Caco-2 (cell line): ENCODE data around the gene CD46. TPM values are rescaled to one million over a fixed set of nuclear protein-coding genes. Genes with fewer than 3 reads are reported as not detected.

ENCODE experiments used
- BruUV-seq: library from RNA; stranded (reverse); fragments of 400-500 nt; replicated peaks from 2 replicates; lab custom pipeline; 2021; lab: Mats Ljungman, UMichigan
- CTCF ChIA-PET: fragments of 300-600 bp; sonication (Branson Sonifier 250); formaldehyde crosslinking; loops from one replicate; lab custom pipeline; 2022; ENCODE audit warnings: antibody characterized with exemption; lab: Charles Lee
- POLR2A ChIA-PET: fragments of 300-600 bp; sonication (Branson Sonifier 250); formaldehyde crosslinking; loops from one replicate; lab custom pipeline; 2022; ENCODE audit warnings: antibody characterized with exemption; lab: Charles Lee
- DNase-seq, 2 experiments: peaks; one replicate each; pipeline versions ENCODE4 v3.0.0 to v3.0.0-alpha.2; 2020 to 2022
- H3K27me3 ChIP-seq: replicated peaks from 2 replicates; pipeline ENCODE4 v1.6.0; 2011; ENCODE audit warnings: low read length; ENCODE audit not compliant: control insufficient read depth, insufficient read depth
- H3K36me3 ChIP-seq: 2 replicates; pipeline ENCODE4 v1.5.1; 2011; ENCODE audit warnings: low read length; ENCODE audit not compliant: control insufficient read depth, insufficient read depth
- H3K4me1 ChIP-seq: fragments of 250-450 bp; sonication (Bioruptor Pico); 2 replicates; pipeline ENCODE4 v1.5.1; 2020; ENCODE audit warnings: mild to moderate bottlenecking
- H3K4me3 ChIP-seq: 2 replicates; pipeline ENCODE4 v1.5.1; 2011; ENCODE audit warnings: low read depth, mild to moderate bottlenecking, control low read depth, low read length
- H3K9me3 ChIP-seq: fragments of 250-450 bp; sonication (Bioruptor Pico); 2 replicates; pipeline ENCODE4 v1.5.1; 2020; ENCODE audit warnings: mild to moderate bottlenecking, moderate library complexity
- H3K27ac Mint-ChIP-seq: one replicate; pipeline ENCODE4 v1.8.0; 2022; ENCODE audit warnings: mixed read lengths; ENCODE audit not compliant: unreplicated experiment
- H3K27me3 Mint-ChIP-seq: one replicate; pipeline ENCODE4 v1.8.0; 2022; ENCODE audit warnings: mixed read lengths; ENCODE audit not compliant: insufficient read depth, unreplicated experiment
- H3K36me3 Mint-ChIP-seq: one replicate; pipeline ENCODE4 v1.8.0; 2022; ENCODE audit warnings: mild to moderate bottlenecking, mixed read lengths; ENCODE audit not compliant: insufficient read depth, unreplicated experiment
- H3K4me1 Mint-ChIP-seq: one replicate; pipeline ENCODE4 v1.8.0; 2022; ENCODE audit warnings: low read depth, mixed read lengths; ENCODE audit not compliant: unreplicated experiment
- H3K4me3 Mint-ChIP-seq: one replicate; pipeline ENCODE4 v1.8.0; 2022; ENCODE audit warnings: mild to moderate bottlenecking, moderate library complexity, mixed read lengths; ENCODE audit not compliant: unreplicated experiment
- H3K9me3 Mint-ChIP-seq: one replicate; pipeline ENCODE4 v1.8.0; 2022; ENCODE audit warnings: mixed read lengths; ENCODE audit not compliant: unreplicated experiment
- intact Hi-C: fragments of 100-400 bp; cut with micrococcal nuclease; formaldehyde crosslinking; loops from one replicate; pipeline ENCODE4 v1.10.0; 2022; ENCODE audit not compliant: unreplicated experiment
- total RNA-seq: library from RNA; stranded (reverse); gene quantifications from 2 replicates; pipeline ENCODE4 v1.2.3, GENCODE V29; 2022
- TF ChIP-seq, protein P1 (sequence below), 2 experiments: fragments of 200-600 bp in 1 of 2; IDR thresholded peaks; 1 replicate in 1 of 2; 2 replicates in 1 of 2; pipeline versions ENCODE4 v1.5.1 to v1.8.0; 2011 to 2022; ENCODE audit warnings: antibody characterized with exemption in 1 of 2, control low read depth in 1 of 2, inconsistent platforms in 1 of 2, low read depth in 1 of 2, low read length in 1 of 2, mild to moderate bottlenecking in 1 of 2, moderate library complexity in 1 of 2; ENCODE audit not compliant: insufficient read depth in 1 of 2, severe bottlenecking in 1 of 2, unreplicated experiment in 1 of 2

The CD46 gene
- total RNA-seq, 1 experiment from 2014 or later: 166 TPM

DNA sequence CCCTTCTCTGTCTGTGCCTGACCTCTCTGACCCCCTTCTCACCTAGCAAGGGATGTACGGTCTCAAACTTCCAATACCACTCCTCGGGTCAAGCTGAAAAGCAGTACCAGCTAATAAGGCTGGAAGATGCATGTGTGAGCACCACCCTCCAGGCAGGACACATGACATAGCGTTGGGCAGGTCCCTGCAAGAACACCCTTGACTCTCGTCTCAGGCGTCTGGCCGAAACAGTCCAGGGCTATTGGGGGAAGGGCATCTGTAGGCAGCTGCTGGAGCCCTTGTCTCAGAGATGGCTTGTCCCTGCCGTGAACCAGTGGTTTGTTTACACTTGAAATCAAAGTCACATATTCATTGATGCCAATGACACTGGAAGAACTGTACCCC is 56.5 kb downstream of the CD46 start:
- Mint-ChIP-seq H3K9me3 (no peaks in the 10 kb centered on the region), H3K27ac (no peak overlapping the region), H3K4me1 (peaks cover 25% of the 10 kb centered on the region), H3K36me3 (peaks cover 30% of the 10 kb centered on the region), H3K4me3 (no peak overlapping the region), H3K27me3 (no peaks in the 10 kb centered on the region)
- H3K9me3 ChIP-seq: no peaks in the 10 kb centered on the region
- TF ChIP-seq, protein P1, sequence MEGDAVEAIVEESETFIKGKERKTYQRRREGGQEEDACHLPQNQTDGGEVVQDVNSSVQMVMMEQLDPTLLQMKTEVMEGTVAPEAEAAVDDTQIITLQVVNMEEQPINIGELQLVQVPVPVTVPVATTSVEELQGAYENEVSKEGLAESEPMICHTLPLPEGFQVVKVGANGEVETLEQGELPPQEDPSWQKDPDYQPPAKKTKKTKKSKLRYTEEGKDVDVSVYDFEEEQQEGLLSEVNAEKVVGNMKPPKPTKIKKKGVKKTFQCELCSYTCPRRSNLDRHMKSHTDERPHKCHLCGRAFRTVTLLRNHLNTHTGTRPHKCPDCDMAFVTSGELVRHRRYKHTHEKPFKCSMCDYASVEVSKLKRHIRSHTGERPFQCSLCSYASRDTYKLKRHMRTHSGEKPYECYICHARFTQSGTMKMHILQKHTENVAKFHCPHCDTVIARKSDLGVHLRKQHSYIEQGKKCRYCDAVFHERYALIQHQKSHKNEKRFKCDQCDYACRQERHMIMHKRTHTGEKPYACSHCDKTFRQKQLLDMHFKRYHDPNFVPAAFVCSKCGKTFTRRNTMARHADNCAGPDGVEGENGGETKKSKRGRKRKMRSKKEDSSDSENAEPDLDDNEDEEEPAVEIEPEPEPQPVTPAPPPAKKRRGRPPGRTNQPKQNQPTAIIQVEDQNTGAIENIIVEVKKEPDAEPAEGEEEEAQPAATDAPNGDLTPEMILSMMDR (IDR thresholded peaks at IDR 0.05; ENCODE audit: insufficient read depth in 1 of 2, low read depth in 1 of 2, low read length in 1 of 2, severe bottlenecking in 1 of 2, unreplicated experiment in 1 of 2): no peak
- ChIA-PET POLR2A (no interaction called here), CTCF (no interaction called here)
- no TSS peak for BruUV-seq
- H3K4me3 ChIP-seq: no peak overlapping the region
- no peaks in the 10 kb centered on the region for H3K4me1 ChIP-seq
- no peak for DNase-seq
- intact Hi-C loops: no loop called here
- H3K27me3 ChIP-seq: no peaks in the 10 kb centered on the region
- H3K36me3 ChIP-seq: peaks cover 5% of the 10 kb centered on the region

DNA sequence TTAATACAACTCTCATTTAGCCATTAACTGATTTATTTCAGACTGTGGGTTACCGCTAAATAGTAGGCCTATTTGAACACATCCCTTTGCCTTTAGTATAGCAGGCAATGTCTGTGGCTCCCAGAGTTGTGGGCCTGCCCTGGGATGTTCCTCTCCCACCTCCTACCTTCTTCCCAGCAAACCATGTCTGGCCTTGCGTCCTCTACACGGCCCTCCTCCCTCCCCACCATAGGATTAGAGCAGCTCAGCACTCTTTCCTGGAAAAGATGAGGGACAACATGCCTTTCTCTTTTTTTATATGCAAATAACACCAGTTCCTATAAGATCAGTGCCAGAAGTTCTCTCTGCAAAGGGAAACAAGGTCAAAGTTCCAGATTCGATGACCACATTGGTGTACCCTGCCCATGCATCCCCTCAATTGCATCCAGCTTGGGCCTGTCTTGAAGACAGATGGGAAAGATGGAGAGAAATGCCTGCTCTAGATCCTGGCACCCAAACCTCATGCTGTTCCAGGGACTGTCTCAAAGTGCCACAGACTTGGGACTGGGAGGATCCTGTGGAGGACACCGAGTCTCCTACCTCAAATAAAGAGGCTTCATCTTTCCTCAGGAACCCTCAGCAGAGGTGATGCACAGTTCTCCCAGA is 57.2 kb downstream of the CD46 start:
- Histone ChIP-seq H3K36me3 (peaks cover 5% of the 10 kb centered on the region), H3K9me3 (no peaks in the 10 kb centered on the region), H3K27me3 (no peaks in the 10 kb centered on the region), H3K4me1 (no peaks in the 10 kb centered on the region), H3K4me3 (no peak overlapping the region)
- no peak overlapping the region for H3K27ac Mint-ChIP-seq
- DNase-seq: no peak
- peaks cover 37% of the 10 kb centered on the region for H3K36me3 Mint-ChIP-seq
- no peaks in the 10 kb centered on the region for H3K9me3 Mint-ChIP-seq
- no peak overlapping the region for H3K4me3 Mint-ChIP-seq
- no TSS peak for BruUV-seq
- peaks cover 25% of the 10 kb centered on the region for H3K4me1 Mint-ChIP-seq
- ChIA-PET POLR2A (no interaction called here), CTCF (no interaction called here)
- TF ChIP-seq, protein P1 (IDR thresholded peaks at IDR 0.05; ENCODE audit: insufficient read depth in 1 of 2, low read depth in 1 of 2, low read length in 1 of 2, severe bottlenecking in 1 of 2, unreplicated experiment in 1 of 2): no peak
- intact Hi-C loops: no loop called here
- no peaks in the 10 kb centered on the region for H3K27me3 Mint-ChIP-seq

DNA sequence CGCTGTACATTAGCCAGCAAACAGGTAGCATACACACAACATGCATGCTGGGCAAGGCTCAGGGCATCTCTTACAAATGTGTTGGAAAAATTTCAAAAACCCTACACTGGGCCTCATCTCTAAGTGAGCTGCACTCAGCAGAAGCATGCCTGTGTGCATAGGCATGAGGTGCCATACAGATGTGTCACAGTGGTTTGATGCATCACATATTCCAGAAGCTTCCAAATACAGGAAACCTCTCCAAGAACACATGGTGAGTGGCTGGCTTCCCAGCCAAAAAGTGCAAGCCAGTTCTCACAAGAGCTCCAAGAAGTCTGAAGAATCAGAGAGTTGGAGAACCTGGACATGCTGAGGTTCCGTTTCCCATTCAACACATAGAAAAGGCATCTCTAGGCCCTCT is 58.3 kb downstream of the CD46 start:
- ChIA-PET POLR2A (no interaction called here), CTCF (interaction anchor here (1.3 kb wide), 1 partner anchor 13 kb away, joined by 3 read pairs; no protein-coding TSS in a partner anchor)
- Histone ChIP-seq H3K9me3 (no peaks in the 10 kb centered on the region), H3K36me3 (peaks cover 5% of the 10 kb centered on the region), H3K27me3 (no peaks in the 10 kb centered on the region), H3K4me3 (no peak overlapping the region), H3K4me1 (no peaks in the 10 kb centered on the region)
- no TSS peak for BruUV-seq
- Mint-ChIP-seq H3K27me3 (no peaks in the 10 kb centered on the region), H3K27ac (no peak overlapping the region), H3K4me3 (no peak overlapping the region), H3K36me3 (peaks cover 44% of the 10 kb centered on the region), H3K4me1 (peaks cover 25% of the 10 kb centered on the region), H3K9me3 (no peaks in the 10 kb centered on the region)
- TF ChIP-seq, protein P1 (IDR thresholded peaks at IDR 0.05; ENCODE audit: insufficient read depth in 1 of 2, low read depth in 1 of 2, low read length in 1 of 2, severe bottlenecking in 1 of 2, unreplicated experiment in 1 of 2): no peak
- intact Hi-C loops: no loop called here
- DNase-seq: no peak
